HL-60/S4 treated with phorbol 12-myristate 13-acetate at 8.2 ng/mL for 4 days and 3 days (cell line): ENCODE data around the gene EIF3L.

Source experiments
- in situ Hi-C: fragments of 300-500 bp; cut with MboI; formaldehyde crosslinking; loops from 2 replicates; pipeline ENCODE4 v1.15.0; 2022; ENCODE audit warnings: low sequenced_read_pairs

Gene EIF3L

GRCh38 chr22:37850801-37851200 lies 1.6 kb downstream of the EIF3L start:
- in situ Hi-C loops = no loop called here

GRCh38 chr22:37852418-37852817 lies 3.2 kb downstream of the EIF3L start:
- in situ Hi-C loops = no loop called here

GRCh38 chr22:37854946-37855345 lies 5.7 kb downstream of the EIF3L start:
- in situ Hi-C loops = no loop called here

- in situ Hi-C loops = no loop called here
Measured at GRCh38 chr22:37855462-37855861, 6.2 kb downstream of the EIF3L start.

- in situ Hi-C loops = no loop called here
Measured at GRCh38 chr22:37860796-37861421, 11.7 kb downstream of the EIF3L start.

GRCh38 chr22:37862570-37863325 lies 13.5 kb downstream of the EIF3L start:
- in situ Hi-C loops = no loop called here

- in situ Hi-C loops = no loop called here
Measured at GRCh38 chr22:37865510-37865909, 16.3 kb downstream of the EIF3L start.

- in situ Hi-C loops = no loop called here
Measured at GRCh38 chr22:37870273-37870672, 21.1 kb downstream of the EIF3L start.

- in situ Hi-C loops = no loop called here
Measured at GRCh38 chr22:37880668-37881440, 31.6 kb downstream of the EIF3L start.

- in situ Hi-C loops = no loop called here
Measured at GRCh38 chr22:37884420-37884819, 35.2 kb downstream of the EIF3L start.

- in situ Hi-C loops = no loop called here
Measured at GRCh38 chr22:37887584-37888378, 38.6 kb downstream of the EIF3L start.

- in situ Hi-C loops = no loop called here
Measured at GRCh38 chr22:37891926-37892325, 42.7 kb downstream of the EIF3L start.

- in situ Hi-C loops = no loop called here
Measured at GRCh38 chr22:37892566-37893335, 43.5 kb downstream of the EIF3L start.

- in situ Hi-C loops = no loop called here
Measured at GRCh38 chr22:37893583-37893983, 44.4 kb downstream of the EIF3L start.

- in situ Hi-C loops = no loop called here
Measured at GRCh38 chr22:37894939-37895670, 45.9 kb downstream of the EIF3L start.

GRCh38 chr22:37896181-37896592 lies 47.0 kb downstream of the EIF3L start:
- in situ Hi-C loops = no loop called here

- in situ Hi-C loops = no loop called here
Measured at GRCh38 chr22:37896939-37897338, 47.7 kb downstream of the EIF3L start.

- in situ Hi-C loops = no loop called here
Measured at GRCh38 chr22:37897807-37898206, 48.6 kb downstream of the EIF3L start.

- in situ Hi-C loops = no loop called here
Measured at GRCh38 chr22:37898441-37899181, 49.4 kb downstream of the EIF3L start.
